Measurements from ENCODE around the gene RIN1. TPM values are rescaled to one million over a fixed set of nuclear protein-coding genes. Genes with fewer than 3 reads are reported as not detected.
"Not testable (repeated sequence)": the region's sequence is repeated elsewhere in the genome, so short reads cannot be mapped to it uniquely, and the experiment has no call there.

The RIN1 gene
- total RNA-seq, 1 donor from 2014 or later, result 1.1 TPM

- Mint-ChIP-seq H3K4me3 (no peak overlapping the region), H3K9me3 (no peaks in the 10 kb centered on the region), H3K4me1 (peaks cover 8% of the 10 kb centered on the region), H3K27ac (no peak overlapping the region), H3K36me3 (ENCODE audit: low read depth) (peaks cover 17% of the 10 kb centered on the region), H3K27me3 (no peaks in the 10 kb centered on the region)
- no peak for DNase-seq
- intact Hi-C loops (cut with micrococcal nuclease), result no loop called here
These were observed 28.9 kb upstream of the RIN1 start for GRCh38 chr11:66365166-66365565.

GRCh38 chr11:66363805-66364535 is 27.7 kb upstream of the RIN1 start:
- Mint-ChIP-seq H3K4me3 (no peak overlapping the region), H3K27ac (no peak overlapping the region), H3K36me3 (ENCODE audit: low read depth) (peaks cover 14% of the 10 kb centered on the region), H3K27me3 (no peaks in the 10 kb centered on the region), H3K4me1 (peaks cover 2% of the 10 kb centered on the region), H3K9me3 (no peaks in the 10 kb centered on the region)
- intact Hi-C loops (cut with micrococcal nuclease), result no loop called here
- peak; percentile 92 for DNase-seq

- H3K36me3 Mint-ChIP-seq (ENCODE audit: low read depth), result peaks cover 14% of the 10 kb centered on the region
- no peak overlapping the region for H3K27ac Mint-ChIP-seq
- DNase-seq, result no peak
- H3K4me3 Mint-ChIP-seq, result no peak overlapping the region
- H3K9me3 Mint-ChIP-seq, result no peaks in the 10 kb centered on the region
- intact Hi-C loops (cut with micrococcal nuclease), result no loop called here
- H3K27me3 Mint-ChIP-seq, result no peaks in the 10 kb centered on the region
- H3K4me1 Mint-ChIP-seq, result peaks cover 2% of the 10 kb centered on the region
These were observed 27.0 kb upstream of the RIN1 start for GRCh38 chr11:66363187-66363601.

GRCh38 chr11:66362481-66363147 is 26.4 kb upstream of the RIN1 start:
- Mint-ChIP-seq H3K9me3 (no peaks in the 10 kb centered on the region), H3K27ac (no peak overlapping the region), H3K36me3 (ENCODE audit: low read depth) (peaks cover 9% of the 10 kb centered on the region), H3K4me3 (no peak overlapping the region), H3K27me3 (no peaks in the 10 kb centered on the region), H3K4me1 (no peaks in the 10 kb centered on the region)
- intact Hi-C loops (cut with micrococcal nuclease), result no loop called here
- no peak for DNase-seq

- DNase-seq, result no peak
- Mint-ChIP-seq H3K4me3 (no peak overlapping the region), H3K27me3 (no peaks in the 10 kb centered on the region), H3K36me3 (ENCODE audit: low read depth) (peaks cover 7% of the 10 kb centered on the region), H3K9me3 (no peaks in the 10 kb centered on the region), H3K27ac (no peak overlapping the region), H3K4me1 (no peaks in the 10 kb centered on the region)
- intact Hi-C loops (cut with micrococcal nuclease), result no loop called here
These were observed 25.3 kb upstream of the RIN1 start for GRCh38 chr11:66361502-66361941.

GRCh38 chr11:66360406-66361073 is 24.3 kb upstream of the RIN1 start:
- Mint-ChIP-seq H3K27me3 (no peaks in the 10 kb centered on the region), H3K4me1 (no peaks in the 10 kb centered on the region), H3K4me3 (no peak overlapping the region), H3K27ac (no peak overlapping the region), H3K36me3 (ENCODE audit: low read depth) (peaks cover 7% of the 10 kb centered on the region), H3K9me3 (no peaks in the 10 kb centered on the region)
- intact Hi-C loops (cut with micrococcal nuclease), result no loop called here
- no peak for DNase-seq

- intact Hi-C loops (cut with micrococcal nuclease), result no loop called here
- Mint-ChIP-seq H3K36me3 (ENCODE audit: low read depth) (peaks cover 5% of the 10 kb centered on the region), H3K9me3 (no peaks in the 10 kb centered on the region), H3K27ac (no peak overlapping the region), H3K4me3 (no peak overlapping the region), H3K27me3 (no peaks in the 10 kb centered on the region), H3K4me1 (no peaks in the 10 kb centered on the region)
- no peak for DNase-seq
These were observed 23.4 kb upstream of the RIN1 start for GRCh38 chr11:66359662-66360087.

GRCh38 chr11:66350560-66351235 is 14.5 kb upstream of the RIN1 start:
- not testable (repeated sequence) for DNase-seq

GRCh38 chr11:66349084-66349386 is 12.8 kb upstream of the RIN1 start:
- Mint-ChIP-seq H3K4me3 (peak overlapping the region; percentile 34), H3K27me3 (peaks cover 3% of the 10 kb centered on the region), H3K27ac (no peak overlapping the region), H3K9me3 (no peaks in the 10 kb centered on the region), H3K4me1 (peaks cover 24% of the 10 kb centered on the region), H3K36me3 (ENCODE audit: low read depth) (peaks cover 4% of the 10 kb centered on the region)
- intact Hi-C loops (cut with micrococcal nuclease), result loop anchor here (5.0 kb wide), 3 partner anchors 38 to 608 kb away; partner anchors contain the start of genes PC and RAB1B
- DNase-seq, result no peak

More at GRCh38 chr11:66350560-66351235, 14.5 kb upstream of the RIN1 start:
- H3K4me1 Mint-ChIP-seq, result peaks cover 13% of the 10 kb centered on the region
- H3K36me3 Mint-ChIP-seq (ENCODE audit: low read depth); intact Hi-C loops (cut with micrococcal nuclease); H3K9me3 Mint-ChIP-seq; H3K27me3 Mint-ChIP-seq; H3K27ac Mint-ChIP-seq; H3K4me3 Mint-ChIP-seq: not testable (repeated sequence)

- Mint-ChIP-seq H3K9me3 (no peaks in the 10 kb centered on the region), H3K27me3 (peaks cover 3% of the 10 kb centered on the region), H3K36me3 (ENCODE audit: low read depth) (peaks cover 6% of the 10 kb centered on the region), H3K4me1 (peaks cover 37% of the 10 kb centered on the region), H3K27ac (peak within 1 kb of the TSS; percentile 95), H3K4me3 (peak within 1 kb of the TSS; percentile 86)
- intact Hi-C loops (cut with micrococcal nuclease), result loop anchor here (1.0 to 5.0 kb wide), 4 partner anchors 24 to 610 kb away; partner anchors contain the start of genes PC, RAB1B and SLC29A2
- peak; percentile 95 for DNase-seq
These were observed 11.4 kb upstream of the RIN1 start, which contains the start of gene B4GAT1 for GRCh38 chr11:66347425-66348276. Gene B4GAT1 (minus strand): TSS chr11:66347629. CDS start chr11:66347545, 84 bp downstream.

GRCh38 chr11:66346476-66347424 is 10.5 kb upstream of the RIN1 start:
- peak overlapping the region; percentile 70 for H3K27ac Mint-ChIP-seq
- peak overlapping the region; percentile 77 for H3K4me3 Mint-ChIP-seq
- intact Hi-C loops (cut with micrococcal nuclease), result loop anchor here (5.0 kb wide), 3 partner anchors 41 to 611 kb away; partner anchors contain the start of genes PC and RAB1B

GRCh38 chr11:66345316-66345649 is 9.0 kb upstream of the RIN1 start:
- H3K27me3 Mint-ChIP-seq, result peaks cover 3% of the 10 kb centered on the region
- peak overlapping the region; percentile 95 for H3K4me3 Mint-ChIP-seq
- no peak for DNase-seq
- H3K27ac Mint-ChIP-seq, result peak overlapping the region; percentile 95
- peaks cover 39% of the 10 kb centered on the region for H3K4me1 Mint-ChIP-seq
- intact Hi-C loops (cut with micrococcal nuclease), result loop anchor here (1.0 to 5.0 kb wide), 5 partner anchors 33 to 612 kb away; partner anchors contain the start of genes PC, RAB1B and YIF1A
- H3K9me3 Mint-ChIP-seq, result no peaks in the 10 kb centered on the region
- H3K36me3 Mint-ChIP-seq (ENCODE audit: low read depth), result peaks cover 21% of the 10 kb centered on the region

More at GRCh38 chr11:66346476-66347424, 10.5 kb upstream of the RIN1 start:
- Mint-ChIP-seq H3K4me1 (peaks cover 38% of the 10 kb centered on the region), H3K36me3 (ENCODE audit: low read depth) (peaks cover 11% of the 10 kb centered on the region), H3K27me3 (peaks cover 3% of the 10 kb centered on the region), H3K9me3 (no peaks in the 10 kb centered on the region)
- DNase-seq, result no peak
